HG02852 (cell line): ENCODE measurements around the gene NEK6.
A peak's percentile ranks its signal among the peaks of the same experiment; 100 is the strongest.

Source experiments
- ATAC-seq: cut with Tn5 transposase; IDR thresholded peaks from one replicate; pipeline ENCODE4 v1.9.1; 2021; ENCODE audit warnings: mild to moderate bottlenecking, moderate library complexity; ENCODE audit not compliant: unreplicated experiment

NEK6 gene

GRCh38 chr9:124260769-124261603 is 3.2 kb downstream of the NEK6 start:
- no peak for ATAC-seq

GRCh38 chr9:124261736-124262648 is 4.2 kb downstream of the NEK6 start:
- ATAC-seq = no peak

- ATAC-seq = no peak
Observed at GRCh38 chr9:124262649-124262972, 4.9 kb downstream of the NEK6 start.

GRCh38 chr9:124263213-124263612 is 5.5 kb downstream of the NEK6 start:
- no peak for ATAC-seq

GRCh38 chr9:124263800-124264426 is 6.2 kb downstream of the NEK6 start:
- no peak for ATAC-seq

- ATAC-seq = peak; percentile 55
Observed at GRCh38 chr9:124264823-124265233, 7.1 kb downstream of the NEK6 start.

- no peak for ATAC-seq
Observed at GRCh38 chr9:124265551-124265950, 7.8 kb downstream of the NEK6 start.

GRCh38 chr9:124266139-124266825 is 8.5 kb downstream of the NEK6 start:
- no peak for ATAC-seq

- ATAC-seq = no peak
Observed at GRCh38 chr9:124266826-124267201, 9.1 kb downstream of the NEK6 start.

- ATAC-seq = no peak
Observed at GRCh38 chr9:124267271-124267807, 9.6 kb downstream of the NEK6 start.

- no peak for ATAC-seq
Observed at GRCh38 chr9:124268248-124268647, 10.5 kb downstream of the NEK6 start.

GRCh38 chr9:124268661-124269060 is 10.9 kb downstream of the NEK6 start:
- no peak for ATAC-seq

GRCh38 chr9:124269556-124269955 is 11.8 kb downstream of the NEK6 start:
- ATAC-seq = no peak

GRCh38 chr9:124270504-124271335 is 13.0 kb downstream of the NEK6 start:
- ATAC-seq = no peak

- no peak for ATAC-seq
Observed at GRCh38 chr9:124271660-124272059, 13.9 kb downstream of the NEK6 start.

- no peak for ATAC-seq
Observed at GRCh38 chr9:124272118-124272517, 14.4 kb downstream of the NEK6 start.

- no peak for ATAC-seq
Observed at GRCh38 chr9:124272979-124273378, 15.2 kb downstream of the NEK6 start.

GRCh38 chr9:124273427-124274160 is 15.8 kb downstream of the NEK6 start:
- no peak for ATAC-seq

GRCh38 chr9:124274226-124274625 is 16.5 kb downstream of the NEK6 start:
- ATAC-seq = no peak
